ENCODE data around the gene SLC19A1.

The SLC19A1 gene

GRCh38 chr21:45468051-45468970 is 73.9 kb downstream of the SLC19A1 start:
- no peak for DNase-seq (ENCODE audit: low read depth in 2 of 2)

- no peak for DNase-seq (ENCODE audit: low read depth in 2 of 2)
These were observed 74.9 kb downstream of the SLC19A1 start for GRCh38 chr21:45467221-45467779.

GRCh38 chr21:45466330-45467220 is 75.7 kb downstream of the SLC19A1 start:
- DNase-seq (ENCODE audit: low read depth in 2 of 2) = no peak

- DNase-seq (ENCODE audit: low read depth in 2 of 2) = no peak
These were observed 76.5 kb downstream of the SLC19A1 start for GRCh38 chr21:45465611-45466329.

GRCh38 chr21:45465105-45465504 is 77.1 kb downstream of the SLC19A1 start:
- no peak for DNase-seq (ENCODE audit: low read depth in 2 of 2)

GRCh38 chr21:45464309-45464708 is 77.9 kb downstream of the SLC19A1 start:
- no peak for DNase-seq (ENCODE audit: low read depth in 2 of 2)

GRCh38 chr21:45463871-45464270 is 78.4 kb downstream of the SLC19A1 start:
- no peak for DNase-seq (ENCODE audit: low read depth in 2 of 2)

- DNase-seq (ENCODE audit: low read depth in 2 of 2) = no peak
These were observed 80.4 kb downstream of the SLC19A1 start for GRCh38 chr21:45461806-45462341.

GRCh38 chr21:45461369-45461750 is 80.9 kb downstream of the SLC19A1 start:
- no peak for DNase-seq (ENCODE audit: low read depth in 2 of 2)

GRCh38 chr21:45460611-45461368 is 81.5 kb downstream of the SLC19A1 start:
- DNase-seq (ENCODE audit: low read depth in 2 of 2) = no peak

- no peak for DNase-seq (ENCODE audit: low read depth in 2 of 2)
These were observed 82.2 kb downstream of the SLC19A1 start for GRCh38 chr21:45460011-45460565.

GRCh38 chr21:45459171-45460010 is 82.8 kb downstream of the SLC19A1 start:
- DNase-seq (ENCODE audit: low read depth in 2 of 2) = no peak

- DNase-seq (ENCODE audit: low read depth in 2 of 2) = no peak
These were observed 83.7 kb downstream of the SLC19A1 start for GRCh38 chr21:45458281-45459170.

GRCh38 chr21:45457832-45458172 is 84.4 kb downstream of the SLC19A1 start:
- no peak for DNase-seq (ENCODE audit: low read depth in 2 of 2)

GRCh38 chr21:45457161-45457831 is 84.9 kb downstream of the SLC19A1 start:
- no peak for DNase-seq (ENCODE audit: low read depth in 2 of 2)

GRCh38 chr21:45456584-45457160 is 85.6 kb downstream of the SLC19A1 start:
- DNase-seq (ENCODE audit: low read depth in 2 of 2) = no peak

Measured in stimulated activated CD8-positive, alpha-beta memory T cell treated with anti-CD3 and anti-CD28 coated beads, Interleukin-15, amount 100 ng/mL, for 48 hours (primary cell).